GM18520 (cell line): ENCODE data around the gene SH3PXD2A.

Experiments
- ATAC-seq: cut with Tn5 transposase; IDR thresholded peaks from one replicate; pipeline ENCODE4 v1.9.1; 2021; ENCODE audit not compliant: unreplicated experiment

Gene SH3PXD2A

GRCh38 chr10:103552856-103553742 lies 302.3 kb downstream of the SH3PXD2A start:
- ATAC-seq = no peak

GRCh38 chr10:103551619-103552602 lies 303.5 kb downstream of the SH3PXD2A start:
- ATAC-seq = no peak

- no peak for ATAC-seq
These were observed 305.1 kb downstream of the SH3PXD2A start for GRCh38 chr10:103550229-103550628.

GRCh38 chr10:103549349-103549685 lies 306.1 kb downstream of the SH3PXD2A start:
- ATAC-seq = no peak

GRCh38 chr10:103548581-103549348 lies 306.6 kb downstream of the SH3PXD2A start:
- ATAC-seq = no peak

- ATAC-seq = no peak
These were observed 307.4 kb downstream of the SH3PXD2A start for GRCh38 chr10:103548006-103548405.

GRCh38 chr10:103547391-103547946 lies 307.9 kb downstream of the SH3PXD2A start:
- no peak for ATAC-seq

- ATAC-seq = no peak
These were observed 309.0 kb downstream of the SH3PXD2A start for GRCh38 chr10:103546401-103546800.

GRCh38 chr10:103545771-103546281 lies 309.6 kb downstream of the SH3PXD2A start:
- ATAC-seq = no peak

- ATAC-seq = no peak
These were observed 310.0 kb downstream of the SH3PXD2A start for GRCh38 chr10:103545366-103545765.

- no peak for ATAC-seq
These were observed 310.6 kb downstream of the SH3PXD2A start for GRCh38 chr10:103544657-103545310.
